Karpas-422 (cell line): ENCODE data around the gene RMC1. TPM values are rescaled to one million over a fixed set of nuclear protein-coding genes. Genes with fewer than 3 reads are reported as not detected.
"Not testable (repeated sequence)": the region's sequence is repeated elsewhere in the genome, so short reads cannot be mapped to it uniquely, and the experiment has no call there.

Experiments
- DNase-seq: peaks from one replicate; pipeline ENCODE4 v3.0.0-alpha.2; 2015
- H2AFZ ChIP-seq: fragments of 200-600 bp; sonication (generic); 2 replicates; pipeline ENCODE4 v1.6.1; 2014; ENCODE audit warnings: antibody characterized with exemption, low read length, mixed read lengths
- H3K27ac ChIP-seq: fragments of 200-600 bp; sonication (generic); 2 replicates; pipeline ENCODE4 v1.5.1; 2014; ENCODE audit warnings: mild to moderate bottlenecking, low read length, moderate library complexity
- H3K27me3 ChIP-seq: fragments of 200-600 bp; sonication (generic); 2 replicates; pipeline ENCODE4 v1.6.1; 2014; ENCODE audit warnings: low read length, mixed read lengths
- H3K36me3 ChIP-seq: fragments of 200-600 bp; sonication (generic); 2 replicates; pipeline ENCODE4 v1.6.1; 2014; ENCODE audit warnings: low read length, mixed read lengths; ENCODE audit not compliant: insufficient read depth
- H3K4me1 ChIP-seq: fragments of 200-600 bp; sonication (generic); 2 replicates; pipeline ENCODE4 v1.6.1; 2014; ENCODE audit warnings: mild to moderate bottlenecking, low read length, mixed read lengths
- H3K4me2 ChIP-seq: fragments of 200-600 bp; sonication (generic); 2 replicates; pipeline ENCODE4 v1.6.1; 2014; ENCODE audit warnings: low read length, low read depth, mild to moderate bottlenecking; ENCODE audit not compliant: poor library complexity, severe bottlenecking
- H3K4me3 ChIP-seq: fragments of 200-600 bp; sonication (generic); 2 replicates; pipeline ENCODE4 v1.5.1; 2014; ENCODE audit warnings: mild to moderate bottlenecking, antibody characterized with exemption, low read length, mixed read lengths
- H3K79me2 ChIP-seq: fragments of 200-600 bp; sonication (generic); 2 replicates; pipeline ENCODE4 v1.6.1; 2014; ENCODE audit warnings: mild to moderate bottlenecking, low read length, mixed read lengths
- H3K9ac ChIP-seq: fragments of 200-600 bp; sonication (generic); 2 replicates; pipeline ENCODE4 v1.6.0; 2014; ENCODE audit warnings: low read length
- H3K9me2 ChIP-seq: fragments of 200-600 bp; sonication (generic), shearing (Covaris generic); replicated peaks from 2 replicates; pipeline ENCODE4 v1.6.0; 2014; ENCODE audit warnings: mild to moderate bottlenecking, low read length, moderate library complexity; ENCODE audit not compliant: insufficient read depth
- H3K9me3 ChIP-seq: fragments of 300-700, 200-600 bp; sonication (generic); 2 replicates; pipeline ENCODE4 v1.6.1; 2014; ENCODE audit warnings: low read length, mixed read lengths
- H4K20me1 ChIP-seq: fragments of 200-600 bp; sonication (generic); 2 replicates; pipeline ENCODE4 v1.6.1; 2014; ENCODE audit warnings: mild to moderate bottlenecking, antibody characterized with exemption, low read length, low read depth; ENCODE audit not compliant: insufficient read depth
- total RNA-seq: library from RNA; depleted of rRNA; stranded (reverse); fragments of >200 nt; shearing (Covaris generic); gene quantifications from 2 replicates; pipeline ENCODE4 v1.2.3, GENCODE V29; 2014; ENCODE audit warnings: low replicate concordance

RMC1 gene
- total RNA-seq, 1 experiment from 2014 or later: 57.7 TPM

- no peak overlapping the region for H3K4me2 ChIP-seq
- no peaks in the 10 kb centered on the region for H3K4me1 ChIP-seq
- H2AFZ ChIP-seq: no peak overlapping the region
- no peaks in the 10 kb centered on the region for H3K27me3 ChIP-seq
- no peak overlapping the region for H3K27ac ChIP-seq
- H3K4me3 ChIP-seq: no peak overlapping the region
- peaks cover 28% of the 10 kb centered on the region for H3K36me3 ChIP-seq
- no peaks in the 10 kb centered on the region for H4K20me1 ChIP-seq
- H3K9me2 ChIP-seq: no peaks in the 10 kb centered on the region
- DNase-seq: no peak
- no peak overlapping the region for H3K9ac ChIP-seq
- no peaks in the 10 kb centered on the region for H3K9me3 ChIP-seq
- H3K79me2 ChIP-seq: no peaks in the 10 kb centered on the region
Observed at GRCh38 chr18:23548275-23548674, 45.0 kb downstream of the RMC1 start.

- Histone ChIP-seq H3K36me3 (peaks cover 28% of the 10 kb centered on the region), H3K27me3 (no peaks in the 10 kb centered on the region), H4K20me1 (no peaks in the 10 kb centered on the region), H3K9ac (no peak overlapping the region), H3K79me2 (no peaks in the 10 kb centered on the region), H3K9me2 (no peaks in the 10 kb centered on the region), H3K4me1 (no peaks in the 10 kb centered on the region), H2AFZ (no peak overlapping the region), H3K4me2 (no peak overlapping the region), H3K27ac (no peak overlapping the region), H3K9me3 (no peaks in the 10 kb centered on the region), H3K4me3 (no peak overlapping the region)
- DNase-seq: no peak
Observed at GRCh38 chr18:23548719-23549118, 45.4 kb downstream of the RMC1 start.

DNA sequence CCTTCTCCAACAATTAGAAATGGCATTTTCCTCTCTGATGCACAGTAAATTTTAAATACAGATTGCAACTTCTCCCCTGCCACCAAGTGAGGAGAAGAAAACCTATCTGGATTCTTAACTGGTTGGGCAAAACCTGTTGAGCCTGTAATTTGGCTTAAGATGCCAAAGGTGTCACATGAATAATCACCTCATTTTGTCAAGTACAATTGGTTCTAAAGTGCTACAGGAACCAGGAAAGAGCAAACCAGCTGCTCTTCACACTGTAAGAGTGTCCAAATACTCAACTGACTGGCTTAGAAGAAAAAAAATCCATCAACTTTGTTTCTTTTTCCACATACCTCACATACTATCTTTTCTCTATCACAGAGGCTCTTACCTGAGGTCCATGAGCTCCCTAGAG is 47.6 kb downstream of the RMC1 start:
- DNase-seq: no peak
- Histone ChIP-seq H3K4me2 (no peak overlapping the region), H3K4me1 (no peaks in the 10 kb centered on the region), H2AFZ (no peak overlapping the region), H3K27ac (no peak overlapping the region), H3K27me3 (no peaks in the 10 kb centered on the region), H4K20me1 (no peaks in the 10 kb centered on the region), H3K36me3 (peaks cover 23% of the 10 kb centered on the region), H3K9me3 (no peaks in the 10 kb centered on the region), H3K9me2 (no peaks in the 10 kb centered on the region), H3K79me2 (no peaks in the 10 kb centered on the region), H3K4me3 (no peak overlapping the region), H3K9ac (no peak overlapping the region)

DNA sequence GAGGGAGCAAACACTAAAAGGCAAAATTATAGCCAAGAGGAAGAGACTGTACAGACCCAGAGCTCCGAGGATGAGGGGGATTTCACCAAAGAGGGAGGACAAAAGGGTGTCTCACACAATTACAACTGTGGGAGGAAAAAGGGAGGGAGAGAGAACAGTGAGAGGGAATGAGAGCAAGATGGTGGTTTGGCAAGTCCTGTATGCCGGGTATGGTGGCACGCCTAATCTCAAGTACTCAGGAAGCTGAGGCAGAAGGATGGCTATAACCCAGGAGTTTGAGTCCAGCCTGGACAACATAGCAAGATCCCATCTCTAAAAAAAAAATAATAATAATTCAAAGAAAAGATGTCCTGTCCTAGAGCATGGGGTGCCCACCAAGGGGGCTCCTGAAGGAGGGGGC is 48.7 kb downstream of the RMC1 start:
- H4K20me1 ChIP-seq: no peaks in the 10 kb centered on the region
- H3K4me2 ChIP-seq: no peak overlapping the region
- H3K4me3 ChIP-seq: no peak overlapping the region
- no peaks in the 10 kb centered on the region for H3K9me3 ChIP-seq
- H3K9me2 ChIP-seq: no peaks in the 10 kb centered on the region
- H3K79me2 ChIP-seq: no peaks in the 10 kb centered on the region
- H3K36me3 ChIP-seq: peaks cover 27% of the 10 kb centered on the region
- no peaks in the 10 kb centered on the region for H3K27me3 ChIP-seq
- no peak overlapping the region for H2AFZ ChIP-seq
- DNase-seq: no peak
- H3K9ac ChIP-seq: no peak overlapping the region
- H3K4me1 ChIP-seq: no peaks in the 10 kb centered on the region
- no peak overlapping the region for H3K27ac ChIP-seq

DNA sequence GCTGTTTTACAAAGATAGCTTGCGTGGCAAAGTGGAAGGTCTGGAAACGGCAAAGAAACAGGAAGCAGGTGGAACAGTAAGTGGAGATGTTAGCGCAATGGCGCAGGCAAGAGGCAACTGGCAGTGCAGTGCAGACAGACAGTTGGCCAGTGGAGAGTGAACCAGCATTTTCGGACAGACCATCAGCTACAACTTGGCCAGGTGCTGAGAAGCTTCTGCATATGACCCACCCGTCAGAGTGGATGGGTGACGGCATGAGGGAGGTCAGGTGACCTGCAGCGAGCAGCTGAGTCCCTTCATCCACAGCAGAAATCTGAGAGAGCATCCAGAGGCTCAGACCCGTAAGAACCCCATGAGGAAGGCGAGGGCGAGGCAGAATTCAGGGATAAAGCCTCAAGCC is 49.2 kb downstream of the RMC1 start:
- no peaks in the 10 kb centered on the region for H4K20me1 ChIP-seq
- H3K36me3 ChIP-seq: peaks cover 27% of the 10 kb centered on the region
- no peak for DNase-seq
- H3K27ac ChIP-seq: no peak overlapping the region
- no peaks in the 10 kb centered on the region for H3K79me2 ChIP-seq
- H3K9me2 ChIP-seq: no peaks in the 10 kb centered on the region
- H3K9me3 ChIP-seq: no peaks in the 10 kb centered on the region
- H3K4me2 ChIP-seq: no peak overlapping the region
- H3K4me3 ChIP-seq: no peak overlapping the region
- no peaks in the 10 kb centered on the region for H3K4me1 ChIP-seq
- no peak overlapping the region for H2AFZ ChIP-seq
- H3K9ac ChIP-seq: no peak overlapping the region
- no peaks in the 10 kb centered on the region for H3K27me3 ChIP-seq

DNA sequence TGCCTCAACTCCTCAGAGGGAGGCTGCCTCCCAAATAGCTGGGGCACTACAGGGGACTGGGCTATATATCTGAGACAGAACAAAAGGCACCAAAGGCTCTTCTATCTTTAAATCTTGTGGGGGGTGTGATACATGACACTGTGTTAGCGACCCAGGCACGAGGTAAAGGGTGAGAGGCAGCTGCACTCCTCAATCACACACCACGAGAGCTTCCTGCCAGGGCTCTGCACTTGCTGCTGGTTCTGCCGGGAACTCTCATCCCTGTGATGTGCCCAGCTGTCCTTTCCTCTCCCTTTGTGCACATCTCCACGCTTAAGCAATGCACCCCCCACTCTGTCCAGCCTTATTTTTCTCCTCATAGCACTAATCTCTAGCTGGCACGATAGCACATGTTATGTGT is 50.6 kb downstream of the RMC1 start:
- Histone ChIP-seq H3K27ac (no peak overlapping the region), H3K9ac (no peak overlapping the region), H4K20me1 (no peaks in the 10 kb centered on the region), H3K4me3 (no peak overlapping the region), H3K9me3 (no peaks in the 10 kb centered on the region), H3K27me3 (no peaks in the 10 kb centered on the region), H3K4me2 (no peak overlapping the region), H2AFZ (no peak overlapping the region), H3K4me1 (no peaks in the 10 kb centered on the region), H3K36me3 (peaks cover 21% of the 10 kb centered on the region), H3K79me2 (no peaks in the 10 kb centered on the region), H3K9me2 (no peaks in the 10 kb centered on the region)
- no peak for DNase-seq

DNA sequence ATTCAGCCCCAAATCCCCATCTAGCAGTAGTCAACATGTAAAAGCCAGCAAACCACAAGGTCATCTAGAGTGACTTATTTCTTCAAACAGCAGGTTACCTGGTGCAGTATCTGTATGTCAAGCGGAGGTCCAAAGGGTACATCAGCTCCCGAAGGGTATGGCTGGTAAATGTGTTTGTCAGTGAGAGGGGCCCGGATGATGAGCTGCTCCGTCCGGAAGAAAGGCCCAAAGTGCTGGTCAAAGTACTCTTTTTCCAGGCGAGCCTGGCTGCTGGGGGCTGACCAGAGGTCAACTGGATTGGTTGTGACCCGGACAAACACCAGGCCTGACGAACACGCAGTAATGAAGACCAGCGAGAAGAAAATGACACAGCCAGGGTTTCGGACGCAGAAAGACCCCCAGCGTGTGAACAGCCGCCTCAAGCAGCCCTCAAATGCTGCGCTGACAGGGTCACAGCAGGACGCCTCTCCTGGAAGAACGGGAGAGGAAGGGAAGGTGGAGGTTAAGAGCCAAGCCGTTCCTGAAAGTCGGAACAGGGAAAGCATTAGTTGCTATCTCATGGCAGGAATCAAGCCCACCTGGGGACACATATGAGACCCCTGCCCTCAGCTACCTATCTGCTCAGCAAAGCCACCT is 53.0 kb downstream of the RMC1 start:
- Histone ChIP-seq H3K4me2 (no peak overlapping the region), H3K27ac (no peak overlapping the region), H2AFZ (no peak overlapping the region), H3K9me3 (no peaks in the 10 kb centered on the region), H3K9me2 (no peaks in the 10 kb centered on the region), H3K4me1 (no peaks in the 10 kb centered on the region), H3K79me2 (no peaks in the 10 kb centered on the region), H3K36me3 (peaks cover 24% of the 10 kb centered on the region), H3K9ac (no peak overlapping the region), H3K4me3 (no peak overlapping the region), H4K20me1 (no peaks in the 10 kb centered on the region), H3K27me3 (no peaks in the 10 kb centered on the region)
- no peak for DNase-seq

DNA sequence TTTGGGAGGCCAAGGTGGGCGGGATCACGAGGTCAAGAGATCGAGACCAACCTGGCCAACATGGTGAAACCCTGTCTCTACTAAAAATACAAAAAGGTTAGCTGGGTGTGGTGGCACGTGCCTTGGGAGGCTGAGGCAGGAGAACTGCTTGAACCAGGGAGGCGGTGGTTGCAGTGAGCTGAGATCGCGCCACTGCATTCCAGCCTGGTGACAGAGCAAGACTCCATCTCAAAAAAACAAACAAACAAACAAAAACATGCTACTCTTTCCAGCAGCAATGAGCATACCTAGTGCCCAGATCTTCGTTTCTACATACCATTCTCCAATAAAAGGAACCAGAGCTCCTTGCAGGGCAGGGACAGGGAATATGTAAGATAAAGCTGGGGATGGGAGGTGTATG is 54.2 kb downstream of the RMC1 start:
- not testable (repeated sequence) for H3K9me2 ChIP-seq, H3K27me3 ChIP-seq

DNA sequence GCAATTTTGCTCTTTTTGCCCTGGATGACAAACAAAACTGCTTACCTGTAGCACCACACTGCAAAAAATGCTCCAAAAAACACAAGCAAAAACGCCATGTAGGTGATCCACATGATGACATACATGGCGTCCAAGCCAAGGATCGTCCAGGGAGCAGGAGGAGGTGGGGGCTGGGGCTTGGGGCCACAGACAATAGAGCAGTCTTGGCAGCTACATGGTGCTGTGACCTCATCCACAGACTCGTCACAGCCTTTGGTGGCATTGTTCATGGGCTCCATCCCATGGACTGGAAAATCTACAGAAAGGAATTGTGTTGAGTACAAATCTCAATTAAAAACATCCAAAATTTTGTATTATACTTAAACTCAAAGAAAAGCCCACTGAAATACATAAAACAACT is 56.9 kb downstream of the RMC1 start:
- Histone ChIP-seq H3K4me3 (no peak overlapping the region), H3K9me2 (no peaks in the 10 kb centered on the region), H3K27me3 (no peaks in the 10 kb centered on the region), H3K4me1 (no peaks in the 10 kb centered on the region), H3K36me3 (peaks cover 24% of the 10 kb centered on the region), H3K27ac (no peak overlapping the region), H3K9ac (no peak overlapping the region), H3K4me2 (no peak overlapping the region), H4K20me1 (no peaks in the 10 kb centered on the region), H2AFZ (no peak overlapping the region), H3K79me2 (no peaks in the 10 kb centered on the region), H3K9me3 (no peaks in the 10 kb centered on the region)
- no peak for DNase-seq

More for the DNA sequence above, 54.2 kb downstream of the RMC1 start:
- not testable (repeated sequence) for H3K79me2 ChIP-seq, H4K20me1 ChIP-seq, H3K9me3 ChIP-seq, H3K4me3 ChIP-seq, DNase-seq, H3K27ac ChIP-seq, H3K9ac ChIP-seq, H2AFZ ChIP-seq, H3K4me1 ChIP-seq, H3K4me2 ChIP-seq
- peaks cover 22% of the 10 kb centered on the region for H3K36me3 ChIP-seq
